Muscle layer of duodenum (tissue), 2 donors: ENCODE results near the gene NEK10.

Source experiments
- H3K27ac ChIP-seq: one replicate; pipeline ENCODE4 v1.7.0; 2013; ENCODE audit warnings: mild to moderate bottlenecking, low read length
- H3K27me3 ChIP-seq: one replicate; pipeline ENCODE4 v1.7.0; 2013; ENCODE audit warnings: low read depth, mild to moderate bottlenecking, control low read depth, low read length
- H3K36me3 ChIP-seq, 2 donors: one replicate each; pipeline ENCODE4 v1.7.0; 2013; ENCODE audit warnings: low read length in 2 of 2, control low read depth in 1 of 2, mild to moderate bottlenecking in 1 of 2; ENCODE audit not compliant: insufficient read depth in 2 of 2, control insufficient read depth in 1 of 2
- H3K4me1 ChIP-seq, 2 donors: one replicate each; pipeline ENCODE4 v1.7.0; 2013; ENCODE audit warnings: low read length in 2 of 2, mild to moderate bottlenecking in 2 of 2, control low read depth in 1 of 2, moderate library complexity in 1 of 2; ENCODE audit not compliant: insufficient read depth in 2 of 2, control insufficient read depth in 1 of 2
- H3K4me3 ChIP-seq, 2 donors: one replicate each; pipeline ENCODE4 v1.7.0; 2013; ENCODE audit warnings: low read length in 2 of 2, low read depth in 1 of 2, mild to moderate bottlenecking in 1 of 2
- H3K9me3 ChIP-seq, 2 donors: one replicate each; pipeline ENCODE4 v1.7.0; 2013; ENCODE audit warnings: low read length in 2 of 2, control low read depth in 1 of 2, mild to moderate bottlenecking in 1 of 2; ENCODE audit not compliant: control insufficient read depth in 1 of 2
- donor health status: healthy.

The NEK10 gene

GRCh38 chr3:27376109-27376772, 7.1 kb upstream of the NEK10 start:
- no peaks in the 10 kb centered on the region for H3K27me3 ChIP-seq
- no peaks in the 10 kb centered on the region for H3K4me1 ChIP-seq
- no peak overlapping the region for H3K4me3 ChIP-seq
- no peak overlapping the region for H3K27ac ChIP-seq
- no peaks in the 10 kb centered on the region for H3K9me3 ChIP-seq
- peaks cover 0 to 11% of the 10 kb centered on the region in 2 donors for H3K36me3 ChIP-seq

GRCh38 chr3:27366062-27366591, 3.1 kb downstream of the NEK10 start:
- Histone ChIP-seq H3K9me3 (no peaks in the 10 kb centered on the region), H3K27me3 (no peaks in the 10 kb centered on the region), H3K27ac (no peak overlapping the region), H3K4me1 (peaks cover 0 to 8% of the 10 kb centered on the region in 2 donors), H3K4me3 (no peak overlapping the region), H3K36me3 (no peaks in the 10 kb centered on the region)

- Histone ChIP-seq H3K36me3 (no peaks in the 10 kb centered on the region), H3K27ac (peak overlapping the region; percentile 18), H3K9me3 (no peaks in the 10 kb centered on the region), H3K4me1 (peaks cover 0 to 19% of the 10 kb centered on the region in 2 donors), H3K27me3 (no peaks in the 10 kb centered on the region), H3K4me3 (no peak overlapping the region)
These were observed 8.8 kb downstream of the NEK10 start for GRCh38 chr3:27360113-27361078.

GRCh38 chr3:27358372-27358771, 10.8 kb downstream of the NEK10 start:
- no peaks in the 10 kb centered on the region for H3K9me3 ChIP-seq
- H3K27me3 ChIP-seq, result no peaks in the 10 kb centered on the region
- H3K36me3 ChIP-seq, result no peaks in the 10 kb centered on the region
- H3K27ac ChIP-seq, result no peak overlapping the region
- H3K4me3 ChIP-seq, result no peak overlapping the region
- H3K4me1 ChIP-seq, result peaks cover 0 to 19% of the 10 kb centered on the region in 2 donors

- Histone ChIP-seq H3K27ac (no peak overlapping the region), H3K4me1 (peaks cover 0 to 19% of the 10 kb centered on the region in 2 donors), H3K9me3 (no peaks in the 10 kb centered on the region), H3K36me3 (no peaks in the 10 kb centered on the region), H3K4me3 (no peak overlapping the region), H3K27me3 (no peaks in the 10 kb centered on the region)
These were observed 11.4 kb downstream of the NEK10 start for GRCh38 chr3:27357665-27358258.

GRCh38 chr3:27356976-27357375, 12.2 kb downstream of the NEK10 start:
- H3K36me3 ChIP-seq, result no peaks in the 10 kb centered on the region
- H3K9me3 ChIP-seq, result no peaks in the 10 kb centered on the region
- peaks cover 0 to 19% of the 10 kb centered on the region in 2 donors for H3K4me1 ChIP-seq
- no peak overlapping the region for H3K27ac ChIP-seq
- H3K27me3 ChIP-seq, result no peaks in the 10 kb centered on the region
- no peak overlapping the region for H3K4me3 ChIP-seq

- no peak overlapping the region for H3K4me3 ChIP-seq
- no peaks in the 10 kb centered on the region for H3K36me3 ChIP-seq
- no peaks in the 10 kb centered on the region for H3K27me3 ChIP-seq
- no peak overlapping the region for H3K27ac ChIP-seq
- H3K4me1 ChIP-seq, result peaks cover 0 to 9% of the 10 kb centered on the region in 2 donors
- no peaks in the 10 kb centered on the region for H3K9me3 ChIP-seq
These were observed 14.5 kb downstream of the NEK10 start for GRCh38 chr3:27354588-27355203.

GRCh38 chr3:27354161-27354560, 15.0 kb downstream of the NEK10 start:
- Histone ChIP-seq H3K36me3 (no peaks in the 10 kb centered on the region), H3K27me3 (no peaks in the 10 kb centered on the region), H3K4me1 (peaks cover 0 to 6% of the 10 kb centered on the region in 2 donors), H3K27ac (no peak overlapping the region), H3K9me3 (no peaks in the 10 kb centered on the region), H3K4me3 (no peak overlapping the region)

GRCh38 chr3:27353221-27353620, 16.0 kb downstream of the NEK10 start:
- Histone ChIP-seq H3K36me3 (no peaks in the 10 kb centered on the region), H3K27ac (no peak overlapping the region), H3K9me3 (no peaks in the 10 kb centered on the region), H3K4me1 (peaks cover 0 to 3% of the 10 kb centered on the region in 2 donors), H3K27me3 (no peaks in the 10 kb centered on the region), H3K4me3 (no peak overlapping the region)

- no peak overlapping the region for H3K4me3 ChIP-seq
- no peaks in the 10 kb centered on the region for H3K27me3 ChIP-seq
- no peaks in the 10 kb centered on the region for H3K9me3 ChIP-seq
- no peaks in the 10 kb centered on the region for H3K4me1 ChIP-seq
- no peaks in the 10 kb centered on the region for H3K36me3 ChIP-seq
- no peak overlapping the region for H3K27ac ChIP-seq
These were observed 17.1 kb downstream of the NEK10 start for GRCh38 chr3:27352047-27352446.

GRCh38 chr3:27349832-27350231, 19.4 kb downstream of the NEK10 start:
- Histone ChIP-seq H3K9me3 (no peaks in the 10 kb centered on the region), H3K27ac (no peak overlapping the region), H3K27me3 (no peaks in the 10 kb centered on the region), H3K4me1 (no peaks in the 10 kb centered on the region), H3K36me3 (no peaks in the 10 kb centered on the region), H3K4me3 (no peak overlapping the region)
